H9 (cell line): ENCODE data around the gene HHAT. TPM values are rescaled to one million over a fixed set of nuclear protein-coding genes. Genes with fewer than 3 reads are reported as not detected.

Experiments used
- DNase-seq: peaks from one replicate; pipeline ENCODE4 v3.0.0-alpha.2; 2017
- H2AFZ ChIP-seq: one replicate; pipeline ENCODE4 v1.6.1; 2013; ENCODE audit warnings: mild to moderate bottlenecking, low read length, control low read depth, moderate library complexity
- H2AK5ac ChIP-seq: 2 replicates; pipeline ENCODE4 v1.6.1; 2013; ENCODE audit warnings: low read length, control low read depth, mixed read lengths; ENCODE audit not compliant: insufficient read length
- H2BK120ac ChIP-seq: one replicate; pipeline ENCODE4 v1.6.1; 2013; ENCODE audit warnings: low read depth, mild to moderate bottlenecking, low read length, control low read depth, inconsistent platforms; ENCODE audit not compliant: poor library complexity, severe bottlenecking
- H2BK12ac ChIP-seq: 2 replicates; pipeline ENCODE4 v1.6.1; 2013; ENCODE audit warnings: low read length, control low read depth, mixed read lengths, low read depth; ENCODE audit not compliant: insufficient read length
- H2BK15ac ChIP-seq: 2 replicates; pipeline ENCODE4 v1.6.1; 2013; ENCODE audit warnings: low read depth, low read length, control low read depth
- H2BK20ac ChIP-seq: one replicate; pipeline ENCODE4 v1.6.1; 2013; ENCODE audit warnings: low read depth, mild to moderate bottlenecking, low read length, control low read depth, inconsistent platforms; ENCODE audit not compliant: poor library complexity, severe bottlenecking
- H2BK5ac ChIP-seq: 2 replicates; pipeline ENCODE4 v1.6.1; 2013; ENCODE audit warnings: low read length, control low read depth, mixed read lengths; ENCODE audit not compliant: insufficient read length
- H3K14ac ChIP-seq: 2 replicates; pipeline ENCODE4 v1.6.1; 2013; ENCODE audit warnings: low read length, control low read depth; ENCODE audit not compliant: insufficient read depth
- H3K18ac ChIP-seq: 2 replicates; pipeline ENCODE4 v1.6.1; 2013; ENCODE audit warnings: low read depth, mild to moderate bottlenecking, mixed read lengths, low read length, control low read depth; ENCODE audit not compliant: insufficient read length
- H3K23ac ChIP-seq: 2 replicates; pipeline ENCODE4 v1.6.1; 2013; ENCODE audit warnings: low read length, control low read depth, mixed read lengths, low read depth; ENCODE audit not compliant: insufficient read length
- H3K23me2 ChIP-seq: 2 replicates; pipeline ENCODE4 v1.6.1; 2013; ENCODE audit warnings: low read depth, mild to moderate bottlenecking, mixed read lengths, low read length, control low read depth; ENCODE audit not compliant: insufficient read length, poor library complexity, severe bottlenecking
- H3K27ac ChIP-seq: 2 replicates; pipeline ENCODE4 v1.5.1; 2013; ENCODE audit warnings: low read length, control low read depth, mixed read lengths, low read depth; ENCODE audit not compliant: insufficient read length
- H3K27me3 ChIP-seq: 2 replicates; pipeline ENCODE4 v1.6.1; 2013; ENCODE audit warnings: low read length, control low read depth, inconsistent platforms; ENCODE audit not compliant: insufficient read depth
- H3K4ac ChIP-seq: 2 replicates; pipeline ENCODE4 v1.6.1; 2013; ENCODE audit warnings: low read depth, mild to moderate bottlenecking, control low read depth, inconsistent platforms, low read length, moderate library complexity
- H3K4me1 ChIP-seq: 2 replicates; pipeline ENCODE4 v1.6.1; 2013; ENCODE audit warnings: low read length, control low read depth, inconsistent platforms; ENCODE audit not compliant: insufficient read depth
- H3K4me2 ChIP-seq: 2 replicates; pipeline ENCODE4 v1.6.1; 2013; ENCODE audit warnings: low read length, control low read depth, mixed read lengths; ENCODE audit not compliant: insufficient read length, insufficient read depth
- H3K56ac ChIP-seq: 2 replicates; pipeline ENCODE4 v1.6.1; 2013; ENCODE audit warnings: low read depth, mild to moderate bottlenecking, mixed read lengths, low read length, control low read depth; ENCODE audit not compliant: insufficient read length
- H3K79me1 ChIP-seq: 2 replicates; pipeline ENCODE4 v1.6.1; 2013; ENCODE audit warnings: low read depth, mild to moderate bottlenecking, moderate library complexity, low read length, control low read depth, inconsistent platforms; ENCODE audit not compliant: insufficient read depth, poor library complexity, severe bottlenecking
- H3K79me2 ChIP-seq: 2 replicates; pipeline ENCODE4 v1.6.1; 2013; ENCODE audit warnings: low read length, control low read depth, inconsistent platforms; ENCODE audit not compliant: insufficient read depth
- H3K9ac ChIP-seq: 2 replicates; pipeline ENCODE4 v1.6.1; 2013; ENCODE audit warnings: low read length, control low read depth, mixed read lengths; ENCODE audit not compliant: insufficient read length; ENCODE audit errors: extremely low read depth
- H3K9me3 ChIP-seq: one replicate; pipeline ENCODE4 v1.6.1; 2013; ENCODE audit warnings: low read depth, low read length, inconsistent platforms; ENCODE audit not compliant: control insufficient read depth
- H3T11ph ChIP-seq: one replicate; pipeline ENCODE4 v1.6.1; 2013; ENCODE audit warnings: mild to moderate bottlenecking, low read length, control low read depth, inconsistent platforms
- H4K20me1 ChIP-seq: one replicate; pipeline ENCODE4 v1.6.1; 2013; ENCODE audit not compliant: control insufficient read depth, insufficient read length, insufficient read depth
- H4K5ac ChIP-seq: 2 replicates; pipeline ENCODE4 v1.6.1; 2013; ENCODE audit warnings: low read depth, mild to moderate bottlenecking, mixed read lengths, low read length, control low read depth; ENCODE audit not compliant: insufficient read length
- H4K8ac ChIP-seq: replicated peaks from 2 replicates; pipeline ENCODE4 v1.6.1; 2013; ENCODE audit warnings: low read length, control low read depth, mixed read lengths, low read depth; ENCODE audit not compliant: insufficient read length
- H4K91ac ChIP-seq: 2 replicates; pipeline ENCODE4 v1.6.1; 2013; ENCODE audit warnings: low read depth, mild to moderate bottlenecking, moderate library complexity, mixed read lengths, low read length, control low read depth; ENCODE audit not compliant: insufficient read length
- H3K27ac Mint-ChIP-seq, 3 experiments: 2 replicates in 2 of 3; 3 replicates in 1 of 3; pipeline ENCODE4 v1.8.0; 2020 to 2021; ENCODE audit warnings: mixed read lengths in 3 of 3, mild to moderate bottlenecking in 1 of 3, moderate library complexity in 1 of 3
- H3K27me3 Mint-ChIP-seq: 2 replicates; pipeline ENCODE4 v1.8.0; 2021; ENCODE audit warnings: low read depth, mild to moderate bottlenecking, moderate library complexity, mixed read lengths
- H3K36me3 Mint-ChIP-seq, 3 experiments: 2 replicates in 2 of 3; 3 replicates in 1 of 3; pipeline ENCODE4 v1.8.0; 2020 to 2021; ENCODE audit warnings: low read depth in 3 of 3, mixed read lengths in 3 of 3; ENCODE audit not compliant: insufficient read depth in 1 of 3
- H3K4me1 Mint-ChIP-seq, 2 experiments: 2 replicates each; pipeline ENCODE4 v1.8.0; 2020; ENCODE audit warnings: mixed read lengths in 2 of 2
- H3K4me3 Mint-ChIP-seq, 2 experiments: 2 replicates in 1 of 2; 3 replicates in 1 of 2; pipeline ENCODE4 v1.8.0; 2020 to 2021; ENCODE audit warnings: mild to moderate bottlenecking in 2 of 2, mixed read lengths in 2 of 2, moderate library complexity in 1 of 2
- H3K9me3 Mint-ChIP-seq, 2 experiments: 2 replicates in 1 of 2; 3 replicates in 1 of 2; pipeline ENCODE4 v1.8.0; 2020; ENCODE audit warnings: mild to moderate bottlenecking in 2 of 2, mixed read lengths in 2 of 2, moderate library complexity in 1 of 2
- CTCF ChIP-seq: fragments of 200-600 bp; sonication (generic); conservative IDR thresholded peaks from 3 replicates; pipeline ENCODE4 v1.8.0; 2021; ENCODE audit warnings: antibody characterized with exemption, mild to moderate bottlenecking
- WGBS: extraction: QIAGEN DNeasy Blood & Tissue Kit; methylation state at CpG from one replicate; pipeline ENCODE4 v1.1.7; 2013; ENCODE audit warnings: missing lambda C conversion rate, low lambda C conversion rate, mixed read lengths; ENCODE audit not compliant: insufficient read length; ENCODE audit errors: extremely low coverage; 5-methylcytosine and 5-hydroxymethylcytosine counted together
- total RNA-seq: library from RNA; stranded (reverse); gene quantifications from 2 replicates; pipeline ENCODE4 v1.2.1, GENCODE V29; 2021

Gene HHAT
- total RNA-seq, 1 experiment from 2014 or later, result 0.48 TPM

GRCh38 chr1:210310562-210311153 is 18.0 kb upstream of the HHAT start:
- no peak for DNase-seq
- Histone ChIP-seq H4K91ac (no peak overlapping the region), H3K23me2 (peaks cover 2% of the 10 kb centered on the region), H4K5ac (no peak overlapping the region), H2AK5ac (no peak overlapping the region), H3K4ac (no peak overlapping the region), H3K79me2 (no peaks in the 10 kb centered on the region), H3T11ph (no peak overlapping the region), H3K14ac (no peak overlapping the region), H3K4me1 (no peaks in the 10 kb centered on the region), H3K4me2 (no peak overlapping the region), H3K79me1 (no peaks in the 10 kb centered on the region), H3K23ac (no peak overlapping the region), H3K27me3 (no peaks in the 10 kb centered on the region), H2BK120ac (no peak overlapping the region), H2BK5ac (no peak overlapping the region), H4K8ac (no peak overlapping the region), H2BK20ac (no peak overlapping the region), H4K20me1 (no peaks in the 10 kb centered on the region), H3K27ac (no peak overlapping the region), H2AFZ (no peak overlapping the region), H3K9ac (no peak overlapping the region), H2BK15ac (no peak overlapping the region), H3K18ac (no peak overlapping the region), H3K56ac (no peak overlapping the region), H3K9me3 (no peaks in the 10 kb centered on the region), H2BK12ac (no peak overlapping the region)
- no peak for TF ChIP-seq CTCF
- no peak overlapping the region; a peak in 1 of 7 replicates for H3K27ac Mint-ChIP-seq
- H3K4me1 Mint-ChIP-seq, result peaks cover 10 to 12% of the 10 kb centered on the region in 2 experiments
- no peaks in the 10 kb centered on the region for H3K36me3 Mint-ChIP-seq
- H3K27me3 Mint-ChIP-seq, result peaks cover 24% of the 10 kb centered on the region
- WGBS, result no CpG with 5 or more reads among the region's 7 CpGs
- H3K4me3 Mint-ChIP-seq, result peak overlapping the region; percentile 74 to 86
- no peaks in the 10 kb centered on the region for H3K9me3 Mint-ChIP-seq
